Measurements from ENCODE around the gene CHD5.

Gene CHD5

DNA sequence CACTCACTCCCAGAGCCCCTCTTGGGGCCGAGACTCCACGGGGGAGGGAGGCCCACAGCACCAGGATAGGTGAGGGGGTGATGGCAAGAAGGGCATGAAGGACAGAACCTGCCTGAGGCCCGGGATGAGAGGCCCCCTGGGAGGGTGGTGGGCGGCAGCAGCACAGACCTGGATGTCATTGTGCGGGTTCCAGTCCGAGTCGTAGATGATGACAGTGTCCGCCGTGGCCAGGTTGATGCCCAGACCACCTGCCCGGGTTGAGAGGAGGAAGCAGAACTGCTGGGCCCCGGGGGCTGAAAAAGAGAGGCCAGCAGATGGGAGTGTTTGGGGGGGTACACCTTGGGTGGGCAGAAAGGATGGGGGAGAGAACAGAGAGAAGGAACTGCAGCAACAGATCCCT, 50.1 kb downstream of the CHD5 start:
- no peak for DNase-seq

DNA sequence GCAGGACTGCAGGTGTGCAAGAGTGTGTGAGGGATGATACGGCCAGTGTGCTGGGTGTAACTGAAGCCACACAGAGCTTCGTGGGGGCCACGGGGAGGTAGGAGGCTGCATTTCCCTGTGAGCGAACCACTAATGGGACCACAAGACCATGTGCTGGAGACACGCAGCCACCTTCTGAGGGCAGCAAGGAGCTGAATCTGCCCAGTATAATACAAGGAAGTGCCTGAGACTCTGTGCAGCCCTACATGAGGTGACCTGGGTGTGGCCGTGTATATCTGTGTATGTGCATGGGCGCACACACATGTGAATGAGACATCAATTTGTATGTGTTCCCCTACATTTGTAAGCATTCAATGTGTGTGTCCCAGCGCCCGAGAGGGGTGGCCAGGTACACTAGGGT, 50.8 kb downstream of the CHD5 start:
- DNase-seq: peak; percentile 14

DNA sequence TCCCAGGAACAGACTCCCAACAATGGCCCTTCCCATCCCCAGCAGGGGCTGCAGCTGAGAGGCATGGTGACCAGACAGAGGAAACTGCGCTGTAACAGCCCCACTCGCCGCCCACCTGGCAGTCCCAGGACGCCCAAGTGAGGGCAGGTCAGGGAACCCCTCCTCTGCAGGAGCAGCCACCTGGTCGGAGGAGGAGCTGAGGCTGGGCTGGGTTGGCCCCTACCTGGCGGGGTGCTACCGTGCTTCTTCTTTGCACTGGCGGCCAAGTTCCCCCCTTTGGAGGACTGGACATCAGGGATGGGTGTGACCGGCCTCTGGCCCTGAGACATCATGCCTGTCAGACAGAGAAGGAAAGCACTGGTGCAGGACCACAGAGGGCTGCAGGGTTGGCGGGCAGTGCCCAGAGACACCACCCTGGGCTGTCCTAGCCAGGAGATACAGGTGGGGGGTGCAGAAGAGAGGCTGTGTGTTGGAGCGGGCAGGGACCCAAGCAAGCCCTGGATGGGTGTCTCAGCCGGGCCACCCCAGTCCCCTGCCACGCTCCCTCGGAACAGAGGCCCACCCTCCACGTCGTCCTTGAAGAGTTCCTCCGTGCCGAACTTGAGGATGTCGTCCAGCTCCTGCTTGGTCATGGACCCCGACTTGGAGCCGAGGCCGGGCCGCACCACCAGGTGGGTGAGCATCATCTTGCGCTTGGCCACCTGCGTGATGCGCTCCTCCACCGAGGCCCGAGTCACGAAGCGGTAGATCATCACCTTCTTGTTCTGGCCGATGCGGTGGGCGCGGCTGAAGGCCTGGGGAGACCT, 51.6 kb downstream of the CHD5 start:
- DNase-seq: no peak

DNA sequence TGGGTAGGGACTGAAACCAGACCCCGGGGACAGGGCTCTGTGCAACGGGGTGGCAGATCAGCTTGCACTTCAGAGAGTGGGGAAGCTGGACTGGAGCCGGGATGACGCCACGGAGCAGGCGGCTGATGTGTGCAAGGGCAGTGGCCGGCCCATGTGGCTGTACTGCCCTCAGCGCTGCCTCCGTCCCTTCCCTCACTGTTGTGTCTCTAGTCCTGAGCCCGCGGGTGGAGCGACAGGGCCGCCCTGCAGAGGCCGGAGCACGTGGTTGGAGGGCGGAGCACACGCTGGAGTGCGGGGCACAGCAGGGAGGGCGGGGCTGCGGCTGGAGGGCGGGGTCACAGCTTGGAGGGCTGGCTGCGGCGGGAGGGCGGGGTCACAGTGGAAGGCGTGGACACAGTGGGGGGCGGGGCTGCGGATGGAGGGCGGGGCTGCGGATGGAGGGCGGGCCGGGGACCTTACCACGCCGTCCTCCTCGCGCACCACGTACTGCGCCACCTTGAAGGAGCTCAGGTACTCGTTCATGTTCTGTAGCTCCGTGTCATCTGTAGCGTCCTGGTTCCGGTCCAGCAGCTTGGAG, 52.4 kb downstream of the CHD5 start:
- peak; percentile 83 for DNase-seq

DNA sequence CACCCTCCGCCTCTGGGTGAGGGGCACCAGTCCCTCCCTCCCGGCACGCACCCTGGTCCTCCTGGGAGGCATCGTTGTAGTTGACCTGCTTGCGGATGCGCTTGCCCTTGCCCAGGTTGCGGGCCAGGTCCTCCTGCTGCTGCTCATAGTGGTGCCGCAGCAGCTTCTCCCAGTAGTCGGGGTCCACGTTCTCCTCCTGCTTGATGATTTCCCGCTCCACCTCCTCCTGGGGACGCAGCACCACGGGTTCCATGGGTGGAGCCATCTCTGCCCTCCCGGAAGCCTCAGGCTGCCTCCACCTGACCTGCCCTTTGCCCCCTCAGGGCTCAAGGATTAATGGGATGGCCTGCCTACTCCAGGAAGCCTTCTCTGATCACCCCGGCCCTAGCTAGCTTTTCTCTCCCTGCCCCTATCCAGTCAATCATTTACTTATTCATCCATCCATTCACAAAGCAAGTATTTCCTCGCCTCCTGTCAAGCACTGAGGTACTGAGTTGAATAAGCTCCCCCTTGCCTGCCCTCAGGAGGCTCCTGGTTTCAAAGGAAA, 53.5 kb downstream of the CHD5 start:
- DNase-seq: no peak

DNA sequence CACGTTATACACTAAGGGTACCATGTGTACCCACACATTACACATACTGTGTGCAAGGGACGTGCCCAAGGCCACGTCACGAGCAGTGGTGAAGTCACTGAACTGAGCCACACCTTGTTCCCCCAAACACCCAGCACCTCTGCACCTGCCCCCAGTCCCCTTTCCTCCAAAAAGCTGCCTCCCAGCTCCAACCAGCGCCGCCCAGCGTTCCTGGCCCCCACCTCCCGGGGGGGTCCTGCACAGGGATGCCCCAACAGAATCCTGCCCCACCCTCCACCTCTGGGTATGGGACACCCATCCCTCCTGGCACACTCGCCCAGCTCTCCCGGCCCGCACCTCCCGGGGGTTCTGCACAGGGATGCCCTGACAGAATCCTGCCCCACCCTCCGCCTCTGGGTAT, 54.1 kb downstream of the CHD5 start:
- DNase-seq: no peak

DNA sequence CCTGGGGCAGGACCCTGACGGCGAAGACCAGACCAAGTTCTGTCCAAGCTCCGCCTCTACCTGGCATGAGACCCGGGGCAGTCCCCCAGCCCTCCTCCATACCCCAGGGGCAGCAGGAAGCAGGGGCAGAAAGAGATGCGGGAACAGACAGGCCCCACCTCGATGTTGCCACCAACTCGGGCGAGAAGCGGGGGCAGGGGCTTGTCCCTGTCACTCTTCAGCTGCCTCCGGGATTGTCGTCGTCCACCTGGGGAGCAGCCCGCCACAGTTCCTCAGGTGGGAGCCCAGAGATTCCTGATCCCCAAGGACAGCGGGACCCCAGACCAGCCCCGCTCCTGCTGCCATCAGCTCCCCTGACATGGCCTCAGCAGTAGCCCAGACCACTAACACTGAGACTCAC, 54.8 kb downstream of the CHD5 start:
- no peak for DNase-seq

DNA sequence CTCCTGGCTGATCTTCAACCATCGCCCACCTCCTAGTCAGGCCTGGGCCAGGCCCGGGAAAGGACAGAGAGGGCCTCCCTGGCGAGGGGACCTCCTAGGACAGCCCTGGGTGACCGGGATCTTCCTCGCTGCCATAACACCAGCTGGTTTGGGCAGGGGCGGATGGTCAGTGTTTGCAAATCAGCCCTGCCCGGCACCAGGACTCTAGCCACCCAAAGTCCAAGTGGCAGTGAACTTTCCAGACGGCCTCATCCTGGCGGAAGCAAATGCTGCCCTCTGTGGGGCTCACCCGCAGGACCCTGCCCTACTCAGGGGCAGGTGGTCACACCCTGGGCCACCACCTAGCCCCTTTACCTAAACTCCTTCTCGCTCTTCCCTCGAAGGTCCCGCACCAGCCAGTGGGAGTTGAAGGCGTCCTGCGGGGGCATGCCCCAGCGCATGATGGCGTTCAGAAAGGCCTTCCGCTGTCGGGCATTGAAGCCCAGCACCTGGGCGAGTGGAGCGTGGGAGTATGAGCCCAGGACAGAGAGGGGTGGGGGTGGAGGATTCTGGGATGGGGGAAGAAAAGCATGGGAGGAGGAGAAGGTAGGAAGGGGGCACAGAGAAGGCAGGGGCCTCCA, 55.3 kb downstream of the CHD5 start:
- no peak for DNase-seq

DNA sequence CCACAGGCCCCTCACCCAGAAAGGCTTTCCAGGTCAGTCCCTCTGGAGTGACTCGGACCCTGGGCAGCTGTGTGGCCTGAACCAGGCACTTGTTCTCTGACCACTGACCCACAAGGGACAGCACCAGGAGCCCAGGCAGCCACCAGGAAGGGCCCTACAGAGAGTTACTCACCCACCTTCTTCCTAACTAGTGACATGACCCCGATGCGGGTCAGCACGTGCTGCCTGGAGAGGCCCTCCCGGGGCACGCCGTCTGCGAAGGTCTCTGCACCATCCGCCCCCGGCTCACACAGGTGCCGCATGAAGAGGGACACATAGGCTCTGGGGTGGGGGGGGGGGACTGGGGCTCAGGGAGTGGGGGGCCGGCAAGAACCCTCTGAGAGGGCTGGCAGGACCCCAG, 55.8 kb downstream of the CHD5 start:
- no peak for DNase-seq

DNA sequence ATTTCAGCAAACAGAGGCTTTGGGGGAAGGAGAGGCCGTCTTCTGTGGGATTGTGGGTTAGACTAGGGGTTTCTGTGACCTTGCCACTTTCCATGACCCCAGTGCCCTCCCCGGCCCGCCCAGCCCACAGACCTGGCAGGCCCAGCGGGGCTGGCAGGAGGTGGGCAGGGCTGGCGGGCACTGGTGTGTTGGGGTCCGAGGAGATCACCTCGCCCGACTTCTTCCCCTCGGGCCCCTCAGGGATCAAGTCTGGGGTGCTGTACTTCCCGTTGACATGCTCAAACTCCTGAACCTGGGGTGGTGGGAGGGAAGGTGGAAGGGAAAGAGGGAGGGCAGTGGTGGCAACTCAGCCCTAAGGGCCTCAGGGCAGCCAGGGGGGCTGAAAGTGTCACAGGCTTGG, 56.3 kb downstream of the CHD5 start:
- no peak for DNase-seq

DNA sequence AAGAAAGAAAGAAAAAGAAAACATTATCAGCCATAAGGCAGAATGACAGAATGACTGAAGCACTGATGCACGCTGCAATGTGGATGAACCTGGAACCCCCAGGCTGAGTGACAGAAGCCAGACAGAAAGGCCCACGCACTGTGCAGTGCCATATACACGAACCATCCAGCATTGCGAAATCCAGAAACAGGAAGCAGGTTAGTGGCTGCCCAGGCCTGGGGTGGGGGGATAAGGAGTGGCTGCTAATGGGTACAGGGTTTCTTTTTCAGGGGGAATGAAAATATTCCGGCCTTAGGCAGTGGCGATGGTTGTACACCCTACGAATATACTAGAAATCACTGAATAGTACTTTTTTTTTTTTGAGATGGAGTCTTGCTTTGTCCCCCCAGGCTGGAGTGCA, 57.0 kb downstream of the CHD5 start:
- no peak for DNase-seq

DNA sequence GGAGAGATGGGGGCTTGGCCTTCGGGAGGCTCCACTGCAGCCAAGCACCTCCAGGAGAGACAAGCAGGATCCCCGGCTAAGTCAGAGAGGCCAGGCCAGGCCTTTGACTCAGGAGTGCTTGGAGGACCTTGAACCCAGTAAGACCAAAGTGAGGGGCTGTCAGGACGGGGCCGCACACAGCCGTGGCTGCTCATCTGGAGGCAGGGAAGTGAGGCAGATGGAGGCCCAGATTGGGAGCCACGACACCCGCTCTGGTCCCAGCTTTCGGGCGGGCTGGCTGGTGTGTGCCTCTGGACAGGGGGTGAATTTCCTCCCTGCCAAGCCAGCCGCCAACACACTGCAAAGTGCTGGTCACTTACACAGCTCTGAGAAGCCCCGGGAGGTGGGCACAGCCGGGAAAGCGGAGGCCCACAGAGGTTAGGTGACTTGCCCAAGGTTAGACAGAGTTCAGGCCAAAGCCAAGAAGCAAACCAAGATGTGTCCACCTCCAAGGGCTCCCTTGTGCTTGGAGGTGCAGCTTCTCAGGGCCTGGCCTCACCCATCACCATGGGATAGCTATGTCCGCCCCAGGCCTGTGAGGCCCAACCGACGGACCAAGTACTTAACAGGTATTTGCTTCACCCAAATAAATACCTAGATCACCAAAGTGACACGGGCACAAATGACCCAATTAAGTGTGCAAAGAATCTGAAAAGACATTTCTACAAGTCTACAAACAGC, 58.3 kb downstream of the CHD5 start:
- no peak for DNase-seq

DNA sequence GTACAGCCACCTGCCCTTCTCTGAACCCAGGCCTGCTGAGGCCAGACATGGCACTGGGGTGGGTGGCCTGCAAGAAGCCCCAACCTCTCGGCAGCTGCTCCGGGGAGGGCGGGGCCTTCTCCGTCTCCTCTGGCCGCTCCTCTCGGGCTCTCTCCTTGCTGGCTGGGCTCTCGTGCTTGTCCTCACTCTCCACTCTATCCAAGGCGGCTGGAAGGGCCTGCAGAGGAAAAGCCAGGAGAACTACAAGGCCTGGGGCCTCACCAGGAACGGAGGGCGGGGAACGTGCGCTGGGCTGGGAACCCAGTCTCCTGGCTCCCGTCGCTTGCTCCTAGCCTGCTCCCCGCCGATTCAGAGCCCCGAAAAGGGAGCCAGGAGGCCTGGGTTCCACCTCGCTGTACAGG, 59.1 kb downstream of the CHD5 start:
- no peak for DNase-seq

DNA sequence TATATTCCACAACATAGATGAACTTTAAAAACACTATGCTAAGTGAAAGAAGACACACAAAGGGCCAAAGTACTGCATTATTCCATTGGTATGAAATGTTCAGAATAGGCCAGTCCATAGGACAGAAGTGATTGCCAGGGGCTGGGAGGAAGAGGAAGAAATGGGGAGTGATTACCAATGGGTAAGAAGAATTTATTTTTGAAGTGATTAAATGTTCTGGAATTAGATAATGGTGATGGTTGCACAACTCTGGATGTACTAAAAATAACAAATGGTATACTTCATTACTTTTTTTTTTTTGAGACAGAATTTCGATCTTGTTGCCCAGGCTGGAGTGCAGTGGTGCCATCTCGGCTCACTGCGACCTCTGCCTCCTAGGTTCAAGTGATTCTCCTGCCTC, 61.7 kb downstream of the CHD5 start:
- no peak for DNase-seq

DNA sequence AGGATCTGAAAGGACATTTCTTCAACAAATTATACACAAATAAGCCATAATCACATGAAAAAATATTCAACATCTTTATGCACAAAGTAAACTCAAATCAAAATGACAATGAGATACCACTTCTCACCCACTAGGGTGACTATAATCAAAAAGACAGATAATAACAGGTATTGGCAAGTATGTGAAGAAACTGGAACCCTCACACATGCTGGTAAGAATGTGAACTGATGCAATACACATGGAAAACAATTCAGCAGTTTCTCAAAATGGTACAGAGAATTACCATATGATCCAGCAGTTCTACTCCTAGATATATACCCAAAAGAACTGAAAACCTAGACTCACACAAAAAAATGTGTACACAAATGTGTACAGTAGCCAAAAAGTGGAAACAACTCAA, 62.5 kb downstream of the CHD5 start:
- no peak for DNase-seq

DNA sequence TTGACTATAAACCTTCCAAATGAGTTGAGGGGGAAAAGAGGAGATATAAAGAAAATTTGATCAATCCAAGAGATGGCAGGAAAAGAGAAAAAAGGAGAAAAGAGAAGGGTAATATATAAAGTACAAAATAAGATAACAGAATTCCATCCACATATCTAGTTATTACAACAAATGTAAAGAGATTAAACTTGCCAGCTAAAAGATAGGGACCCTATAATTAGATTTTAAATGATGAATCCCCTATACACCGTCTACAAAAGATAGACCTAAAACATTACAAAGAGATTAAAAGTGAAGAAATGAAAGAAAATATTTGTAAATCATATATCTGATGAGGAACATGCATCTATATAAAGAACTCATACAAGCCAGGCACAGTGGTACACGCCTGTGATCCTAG, 63.1 kb downstream of the CHD5 start:
- no peak for DNase-seq

DNA sequence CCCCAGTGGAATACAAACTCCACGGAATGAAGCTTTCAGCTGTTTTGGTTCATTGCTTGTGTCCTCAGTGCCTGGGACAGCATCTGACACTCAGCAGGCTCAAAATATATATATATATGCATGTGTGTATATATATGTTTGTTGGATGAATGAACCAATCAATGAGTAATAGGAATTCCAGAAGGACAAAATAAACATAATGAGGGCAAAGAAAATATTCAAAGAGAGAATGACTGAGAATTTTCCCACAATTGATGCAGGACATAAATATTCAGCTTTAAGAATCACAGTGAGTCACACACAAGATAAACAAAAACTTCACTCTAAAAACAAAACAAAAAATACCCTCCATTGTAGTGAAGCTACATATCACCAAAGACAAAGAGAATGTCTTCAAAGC, 64.0 kb downstream of the CHD5 start:
- DNase-seq: no peak

DNA sequence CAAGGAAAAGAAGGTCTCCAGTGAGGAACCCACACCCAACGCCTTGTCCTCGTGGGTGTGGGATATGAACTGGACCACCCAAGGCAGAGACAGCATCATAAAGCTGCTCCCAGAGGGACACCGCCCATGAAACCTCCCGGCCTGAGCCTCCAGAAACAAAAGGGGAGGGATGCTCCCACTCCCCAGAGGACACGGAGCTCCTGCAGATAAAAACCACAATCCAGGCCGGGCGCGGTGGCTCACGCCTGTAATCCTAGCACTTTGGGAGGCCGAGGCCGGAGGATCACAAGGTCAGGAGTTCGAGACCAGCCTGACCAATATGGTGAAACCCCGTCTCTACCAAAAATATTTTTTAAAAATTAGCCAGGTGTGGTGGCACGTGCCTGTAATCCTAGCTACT, 66.4 kb downstream of the CHD5 start:
- no peak for DNase-seq

DNA sequence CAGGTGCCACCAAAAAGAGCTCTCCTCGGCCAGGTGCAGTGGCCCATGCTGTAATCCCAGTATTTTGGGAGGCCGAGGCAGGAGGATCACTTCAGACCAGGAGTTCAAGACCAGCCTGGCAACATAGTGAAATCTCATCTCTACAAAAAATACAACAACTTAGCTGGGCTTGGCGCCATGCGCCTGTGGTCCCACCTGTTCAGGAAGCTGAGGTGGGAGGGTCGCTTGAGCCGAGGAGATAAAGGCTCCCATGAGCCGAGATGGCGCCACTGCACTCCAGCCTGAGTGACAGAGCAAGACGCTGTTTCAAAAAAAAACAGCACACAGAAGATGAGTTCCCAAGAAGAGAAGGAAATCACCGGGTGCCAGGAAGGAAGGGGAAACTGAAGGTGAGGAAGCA, 67.0 kb downstream of the CHD5 start:
- DNase-seq: no peak

DNA sequence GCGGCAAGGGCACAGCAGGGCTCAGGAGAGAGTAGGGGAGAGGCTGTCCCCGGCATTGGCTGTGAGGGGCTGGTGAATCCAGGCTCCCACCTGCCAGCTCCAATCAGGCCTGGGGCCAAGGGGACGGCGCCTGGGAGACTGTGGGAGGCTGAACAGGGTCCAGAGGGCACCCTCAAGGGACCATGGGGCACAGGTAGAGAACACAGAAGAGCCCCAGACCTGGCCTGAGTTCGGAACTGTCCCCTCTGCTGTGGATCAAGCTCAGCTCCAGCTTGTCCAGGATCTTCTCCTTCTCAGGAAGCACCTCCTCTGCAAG, 67.5 kb downstream of the CHD5 start:
- DNase-seq: no peak

DNA sequence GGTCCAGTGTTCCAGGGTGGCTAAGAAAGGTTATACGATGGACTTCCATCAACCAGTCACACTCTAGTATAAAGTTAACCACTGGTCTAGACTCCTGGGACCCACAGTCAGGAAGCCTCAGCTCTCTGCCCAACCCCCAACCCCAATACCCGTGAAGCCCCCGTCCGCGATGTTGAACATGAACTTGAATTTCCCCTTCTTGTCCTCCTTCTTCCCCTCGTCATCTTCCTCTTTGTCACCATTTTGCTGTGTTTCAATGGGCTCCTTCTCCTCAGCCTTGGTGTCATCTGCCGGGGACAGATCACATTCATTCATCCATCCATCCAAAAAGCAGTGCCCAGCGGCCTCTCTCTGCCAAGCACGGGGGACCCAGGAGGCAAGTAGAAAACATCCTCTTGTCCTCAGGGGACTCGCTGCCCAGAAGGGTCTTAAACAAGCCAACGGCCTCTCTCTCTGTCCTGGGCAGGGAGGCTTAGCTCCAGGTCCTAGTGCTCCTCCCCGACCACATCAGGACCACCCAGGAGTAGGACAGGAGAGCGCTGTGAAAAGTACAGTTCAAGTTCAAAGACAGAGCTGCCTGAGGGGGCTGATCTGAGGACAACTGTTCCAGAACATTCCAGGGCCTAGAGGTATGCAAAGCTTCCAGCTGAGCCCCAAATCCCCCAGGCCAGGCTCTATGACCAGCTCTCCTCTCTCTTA, 68.0 kb downstream of the CHD5 start:
- DNase-seq: no peak

DNA sequence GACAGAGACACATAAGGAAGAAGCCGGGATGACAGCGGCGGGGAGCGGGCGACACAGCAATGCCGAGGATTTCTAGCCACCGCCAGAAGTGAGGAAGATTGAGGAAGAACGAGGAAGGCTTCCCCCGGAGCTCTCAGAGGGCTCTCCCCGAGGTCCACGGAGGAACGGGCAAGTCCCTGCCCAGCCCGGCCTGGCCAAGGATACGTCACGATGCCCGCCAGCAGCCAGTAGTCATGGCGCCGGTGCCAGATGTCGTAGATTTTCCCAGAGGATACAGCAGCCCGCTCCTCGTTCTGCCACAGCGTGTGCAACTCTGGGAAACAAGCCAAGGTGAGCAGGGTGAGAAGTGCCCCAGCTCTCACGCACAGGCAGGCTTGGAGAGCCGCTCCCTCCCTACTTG, 68.5 kb downstream of the CHD5 start:
- DNase-seq: no peak

DNA sequence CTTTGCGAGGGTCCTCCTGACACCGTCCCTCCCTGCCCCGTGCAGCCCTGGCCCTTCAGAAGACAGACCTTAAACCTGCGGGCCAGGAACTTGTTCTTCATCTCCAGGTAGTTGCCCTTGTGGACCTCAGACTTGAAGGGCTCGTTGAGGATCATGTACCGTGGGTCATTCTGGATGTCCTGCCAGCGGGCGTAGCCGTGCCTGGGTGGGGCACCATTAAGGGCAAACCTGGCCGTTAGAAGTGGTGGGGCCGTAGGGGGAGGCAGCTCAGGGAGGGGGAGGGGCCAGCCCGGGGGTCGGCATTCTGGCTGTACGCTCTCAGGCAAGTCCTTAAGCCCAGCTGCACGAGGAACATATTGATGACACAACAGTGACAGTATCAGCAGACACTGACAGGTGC, 69.8 kb downstream of the CHD5 start:
- DNase-seq: no peak
